GM11168 (cell line): ENCODE data around the gene BSN.
"Not testable (repeated sequence)": the region's sequence is repeated elsewhere in the genome, so short reads cannot be mapped to it uniquely, and the experiment has no call there.

Experiments
- in situ Hi-C: fragments of 300-500 bp; cut with MboI; formaldehyde crosslinking; loops from one replicate; pipeline ENCODE4 v1.12.0; 2022; ENCODE audit warnings: low sequenced_read_pairs; ENCODE audit not compliant: unreplicated experiment

The BSN gene

GRCh38 chr3:49533786-49534519, 20.3 kb upstream of the BSN start:
- in situ Hi-C loops = loop anchor here (10.0 kb wide), 1 partner anchor 111 kb away; no protein-coding TSS in a partner anchor

DNA sequence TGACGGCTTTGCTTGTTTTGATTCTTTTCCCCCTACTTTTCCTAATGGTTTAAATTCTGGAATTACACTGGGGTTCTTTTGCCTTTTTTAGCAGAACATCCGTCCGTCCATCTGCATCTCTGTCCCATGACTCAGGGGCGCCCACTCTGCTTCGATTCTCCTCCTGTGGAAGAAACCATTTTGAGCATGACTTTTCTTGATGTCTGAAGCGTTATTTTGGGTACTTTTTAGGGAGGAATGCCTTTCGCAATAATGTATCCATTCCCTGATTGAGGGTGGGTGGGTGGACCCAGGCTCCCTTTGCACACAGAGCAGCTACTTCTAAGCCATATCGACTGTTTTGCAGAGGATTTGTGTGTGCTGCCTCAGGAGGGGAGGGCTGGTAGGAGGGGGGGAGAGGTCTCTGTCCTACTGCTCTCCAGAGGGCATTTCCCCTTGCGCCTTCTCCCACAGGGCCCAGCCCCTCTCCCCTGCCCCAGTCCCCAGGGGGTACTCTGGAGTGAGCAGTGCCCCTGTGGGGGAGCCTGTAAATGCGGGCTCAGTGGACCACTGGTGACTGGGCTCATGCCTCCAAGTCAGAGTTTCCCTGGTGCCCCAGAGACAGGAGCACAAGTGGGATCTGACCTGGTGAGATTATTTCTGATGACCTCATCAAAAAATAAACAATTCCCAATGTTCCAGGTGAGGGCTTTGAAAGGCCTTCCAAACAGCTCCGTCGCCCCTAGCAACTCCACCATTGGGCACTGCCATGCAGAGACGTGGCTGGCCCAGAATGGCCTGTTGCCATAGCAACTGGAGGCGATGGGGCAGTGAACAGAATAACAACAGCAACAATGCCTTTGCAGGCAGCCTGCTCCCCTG, 19.5 kb upstream of the BSN start:
- in situ Hi-C loops = loop anchor here (10.0 kb wide), 1 partner anchor 110 kb away; no protein-coding TSS in a partner anchor

GRCh38 chr3:49535971-49536874, 18.1 kb upstream of the BSN start:
- in situ Hi-C loops = loop anchor here (10.0 kb wide), 1 partner anchor 109 kb away; no protein-coding TSS in a partner anchor

- in situ Hi-C loops = loop anchor here (10.0 kb wide), 1 partner anchor 108 kb away; no protein-coding TSS in a partner anchor
Observed at GRCh38 chr3:49536875-49537533, 17.3 kb upstream of the BSN start.

GRCh38 chr3:49539659-49540560, 14.4 kb upstream of the BSN start:
- in situ Hi-C loops = loop anchor here (10.0 kb wide), 1 partner anchor 105 kb away; no protein-coding TSS in a partner anchor

- in situ Hi-C loops = no loop called here
Observed at GRCh38 chr3:49552087-49552486, 2.2 kb upstream of the BSN start.

- in situ Hi-C loops = no loop called here
Observed at GRCh38 chr3:49553324-49553691, 969 bp upstream of the BSN start.

- in situ Hi-C loops = no loop called here
Observed at GRCh38 chr3:49554633-49555265, 472 bp downstream of the BSN start.

- in situ Hi-C loops = no loop called here
Observed at GRCh38 chr3:49556500-49557275, 2.4 kb downstream of the BSN start.

- in situ Hi-C loops = no loop called here
Observed at GRCh38 chr3:49563040-49563578, 8.8 kb downstream of the BSN start.

- in situ Hi-C loops = no loop called here
Observed at GRCh38 chr3:49563766-49564165, 9.5 kb downstream of the BSN start.

DNA sequence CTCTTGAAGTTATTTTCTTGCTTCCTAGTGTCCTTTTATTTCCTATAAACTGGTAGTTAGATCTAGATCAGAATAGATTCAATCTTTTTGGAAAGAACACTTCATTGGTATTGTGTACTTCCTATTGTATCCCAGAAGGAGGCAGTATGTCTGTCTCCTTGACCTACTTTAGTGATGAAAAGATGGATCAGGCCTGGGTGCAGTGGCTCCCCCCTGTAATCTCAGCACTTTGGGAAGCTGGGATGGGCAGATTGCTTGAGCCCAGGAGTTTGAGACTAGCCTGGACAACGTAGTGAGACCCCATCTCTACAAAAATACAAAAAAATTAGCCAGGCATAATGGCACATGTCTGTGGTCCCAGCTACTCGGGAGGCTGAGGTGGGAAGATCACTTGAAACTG, 12.0 kb downstream of the BSN start:
- in situ Hi-C loops = no loop called here

DNA sequence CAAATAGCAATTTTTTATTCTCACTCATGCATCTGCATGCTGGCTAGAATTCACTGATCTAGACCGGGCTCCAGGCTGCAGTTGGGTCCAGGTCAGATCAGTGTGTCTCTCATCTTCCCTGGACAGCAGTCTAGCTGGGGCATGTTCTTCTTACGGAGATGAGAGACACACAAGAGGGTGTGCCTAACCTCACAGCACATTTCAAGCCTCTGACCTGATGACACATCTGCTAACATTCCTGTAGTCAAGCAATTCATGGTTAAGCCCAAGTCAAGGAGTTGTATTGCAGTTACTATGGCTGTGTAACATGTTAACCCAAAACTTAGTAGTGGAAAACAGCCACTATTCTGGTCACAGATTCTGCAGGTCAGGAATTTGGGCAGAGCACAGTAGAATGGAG, 13.1 kb downstream of the BSN start:
- in situ Hi-C loops = no loop called here

- in situ Hi-C loops = no loop called here
Observed at GRCh38 chr3:49568965-49569364, 14.7 kb downstream of the BSN start.

GRCh38 chr3:49570028-49570654, 15.9 kb downstream of the BSN start:
- in situ Hi-C loops = no loop called here

GRCh38 chr3:49582177-49582576, 27.9 kb downstream of the BSN start:
- in situ Hi-C loops = no loop called here

DNA sequence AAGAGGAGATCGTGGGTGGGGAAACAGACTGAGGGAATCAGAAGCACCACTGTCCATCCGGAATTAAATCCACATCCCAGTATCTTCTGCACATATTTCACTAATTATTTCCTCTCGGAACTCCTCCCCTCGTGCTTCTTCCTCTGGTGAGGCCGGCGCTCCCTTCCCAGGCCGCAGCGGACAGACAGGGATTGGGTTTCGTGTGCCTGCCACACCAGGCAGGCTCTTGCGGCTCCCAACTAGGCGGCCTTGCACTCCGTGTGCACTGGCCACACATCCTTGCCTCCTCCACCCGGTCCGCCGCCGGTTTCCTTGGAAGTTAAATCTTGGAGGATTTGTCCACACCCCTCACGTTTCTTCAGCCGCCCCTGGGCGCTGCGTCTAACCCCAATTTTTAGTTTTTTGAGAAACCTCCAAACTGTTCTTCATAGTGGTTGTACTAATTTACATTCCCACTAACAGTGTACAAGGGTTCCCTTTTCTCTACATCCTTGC, 31.0 kb downstream of the BSN start:
- in situ Hi-C loops = not testable (repeated sequence)
